ENCODE data around the gene SHISAL1.

DNA sequence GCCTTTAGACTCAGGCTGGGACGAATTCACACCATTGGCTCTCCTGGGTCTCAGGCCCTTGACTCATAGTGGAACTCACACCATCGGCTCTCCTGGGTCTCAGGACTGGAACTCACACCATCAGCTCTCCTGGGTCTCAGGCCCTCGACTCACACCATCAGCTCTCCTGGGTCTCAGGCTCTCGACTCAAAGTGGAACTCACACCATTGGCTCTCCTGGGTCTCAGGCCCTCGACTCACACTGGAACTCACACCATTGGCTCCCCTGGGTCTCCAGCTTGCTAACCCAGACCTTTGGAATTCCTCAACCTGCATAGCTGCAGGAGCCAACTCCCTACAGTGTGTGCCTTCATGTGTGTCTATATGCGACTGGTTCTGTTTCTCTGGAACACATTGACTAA lies 56.7 kb downstream of the SHISAL1 start:
- no peak for TF ChIP-seq CTCF (IDR thresholded peaks at IDR 0.05)
- no peak for TF ChIP-seq POLR2AphosphoS5 (IDR thresholded peaks at IDR 0.05)
